Left cardiac atrium (tissue), 4 donors: ENCODE measurements around the gene ABCC5. TPM values are rescaled to one million over a fixed set of nuclear protein-coding genes. Genes with fewer than 3 reads are reported as not detected.
A peak's percentile ranks its signal among the peaks of the same experiment; 100 is the strongest.
"Not testable (repeated sequence)": the region's sequence is repeated elsewhere in the genome, so short reads cannot be mapped to it uniquely, and the experiment has no call there.

Experiments
- ATAC-seq, 2 donors: fragments of 200-7000 bp; cut with Tn5 transposase; one replicate each; pipeline ENCODE4 v1.9.1; 2020; ENCODE audit warnings: mild to moderate bottlenecking in 2 of 2, moderate library complexity in 2 of 2
- DNase-seq: peaks from one replicate; pipeline ENCODE4 v3.0.0-alpha.2; 2020
- intact Hi-C, 2 donors: fragments of 100-400 bp; cut with DNase I; formaldehyde crosslinking; loops; one replicate each; pipeline versions ENCODE4 v1.14.1 to v1.15.1; 2022 to 2023
- total RNA-seq, 2 donors: library from RNA; stranded (reverse); fragmentation: NEBNext Ultra II Directional; extraction: Animal tissue kit (Norgen Biotek cat#: 25700); gene quantifications; one replicate each; pipeline ENCODE4 v1.2.1, GENCODE V29; 2021
- donor health status: DM: no; HTN: yes; CAD: no.
- donor health status: DM: no; HTN: yes; CAD: no; lungs with severe emphysema.
- donor health status: DM: yes; HTN: yes; CAD: no.
- donor health status: Dilated cardiomyopathy.

ABCC5 gene
- total RNA-seq, 2 donors from 2014 or later: 40.2 to 69.2 TPM

DNA sequence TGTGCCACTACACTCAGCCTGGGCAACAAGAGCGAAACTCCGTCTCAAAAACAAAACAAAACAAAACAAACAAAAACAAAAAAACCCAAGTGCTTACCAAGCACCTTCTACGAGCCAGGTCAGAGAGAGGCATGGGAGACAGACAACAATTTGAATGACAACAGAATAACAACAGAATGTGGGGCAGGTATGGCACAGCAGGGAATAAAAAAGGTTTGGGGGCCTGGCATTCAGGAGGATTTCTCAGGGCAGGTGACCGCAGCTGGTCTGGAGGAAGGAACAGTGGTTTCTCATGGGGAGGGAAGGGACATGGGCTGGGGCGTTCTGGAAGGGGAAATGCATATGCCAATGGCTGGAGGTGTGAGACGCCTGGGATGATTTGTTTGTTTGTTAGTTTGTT is 110.5 kb downstream of the ABCC5 start:
- intact Hi-C loops: no loop called here
- ATAC-seq: no peak
- DNase-seq: no peak

- no peak for DNase-seq
- ATAC-seq: no peak
- intact Hi-C loops: no loop called here
These were observed 111.3 kb downstream of the ABCC5 start for GRCh38 chr3:183906234-183906921.

DNA sequence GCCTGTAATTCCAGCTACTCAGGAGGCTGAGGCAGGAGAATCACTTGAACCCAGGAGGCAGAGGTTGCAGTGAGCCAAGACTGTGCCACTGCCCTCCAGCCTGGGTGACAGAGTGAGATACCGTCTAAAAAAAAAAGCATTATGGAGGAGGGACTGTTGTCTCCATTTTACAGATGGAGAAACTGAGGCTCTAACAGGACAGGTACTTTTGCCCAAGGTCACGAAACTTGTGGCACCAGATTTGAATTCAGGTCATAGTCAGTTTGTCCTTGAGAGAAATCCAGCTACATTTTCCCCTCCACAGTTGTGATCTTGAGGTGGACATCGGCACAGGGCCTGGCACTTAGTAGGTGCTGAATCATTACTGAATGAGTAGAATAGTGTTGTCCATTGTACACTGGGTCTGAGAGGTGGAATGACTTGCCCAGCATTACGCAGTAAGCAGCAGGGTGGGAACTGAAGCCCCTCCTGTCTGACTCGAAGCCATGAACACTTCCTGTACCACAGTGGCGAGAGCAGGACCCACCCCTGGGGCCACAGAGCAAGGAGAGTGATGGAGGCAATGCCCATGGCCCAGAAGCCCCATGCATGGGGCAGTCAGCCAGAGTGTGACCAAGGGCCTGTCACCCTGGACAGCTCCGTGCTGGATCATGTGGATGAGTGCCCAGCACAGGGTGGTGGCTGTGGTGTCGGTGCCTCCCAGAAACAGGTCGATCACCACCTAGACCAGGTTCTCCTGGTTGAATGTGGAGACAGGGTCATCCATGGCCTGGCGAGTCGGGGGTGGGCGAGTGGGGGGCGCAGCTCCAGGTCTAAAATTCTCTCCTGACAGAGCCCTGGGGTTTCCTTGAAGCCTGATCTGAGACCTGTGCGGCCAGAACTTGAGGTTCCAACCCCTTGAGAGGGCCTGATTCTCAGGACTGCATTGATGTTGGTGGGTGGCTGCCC is 112.6 kb downstream of the ABCC5 start:
- intact Hi-C loops: no loop called here
- DNase-seq (no peak), ATAC-seq (peak; percentile 25 to 34)

DNA sequence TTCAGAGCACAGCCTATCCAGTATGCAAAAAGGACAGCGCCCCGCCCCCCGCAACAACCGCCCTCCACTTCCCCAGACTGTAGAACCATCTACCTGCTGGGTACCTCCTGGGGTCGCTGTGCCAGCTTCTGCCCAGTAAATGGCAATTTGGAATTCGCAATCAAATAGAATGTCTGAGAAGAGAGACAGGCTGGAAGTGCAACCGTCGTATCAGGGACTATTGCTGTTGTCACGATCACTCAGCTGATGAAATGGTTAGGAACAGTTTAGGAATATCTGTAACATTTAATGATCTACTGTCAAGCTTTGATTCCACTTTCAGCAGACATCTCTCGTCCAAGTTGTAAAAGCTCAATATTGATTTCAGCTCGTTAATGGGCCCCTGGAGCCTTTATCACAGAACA is 119.7 kb downstream of the ABCC5 start:
- ATAC-seq (no peak), DNase-seq (no peak)
- intact Hi-C loops: loop anchor here (5.0 to 10.0 kb wide), 2 partner anchors 357 to 389 kb away; no protein-coding TSS in a partner anchor

- no peak for DNase-seq
- no peak for ATAC-seq
- intact Hi-C loops: loop anchor here (5.0 to 10.0 kb wide), 2 partner anchors 357 to 390 kb away; no protein-coding TSS in a partner anchor
These were observed 120.1 kb downstream of the ABCC5 start for GRCh38 chr3:183897606-183898005.

DNA sequence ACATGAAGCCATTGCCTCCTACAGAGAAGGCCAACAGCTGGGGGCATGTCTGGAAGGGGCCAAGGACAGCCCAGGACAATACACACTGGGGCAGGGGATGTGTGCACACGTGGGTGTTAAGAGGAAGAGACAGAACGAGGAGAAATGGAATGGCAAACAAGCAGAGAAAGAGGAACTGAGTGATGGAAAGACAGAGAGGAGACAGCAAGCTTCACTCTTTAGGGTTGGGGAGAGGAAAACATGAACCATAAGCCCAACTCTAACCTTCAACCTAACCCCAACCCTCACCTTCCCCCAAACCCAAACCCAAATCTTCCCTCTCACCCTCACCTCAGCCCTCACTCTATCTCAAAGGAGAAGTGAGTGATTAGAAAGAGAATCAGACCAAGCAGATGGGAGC is 121.1 kb downstream of the ABCC5 start:
- DNase-seq: no peak
- intact Hi-C loops: loop anchor here (5.0 to 10.0 kb wide), 2 partner anchors 358 to 391 kb away; no protein-coding TSS in a partner anchor
- ATAC-seq: no peak

DNA sequence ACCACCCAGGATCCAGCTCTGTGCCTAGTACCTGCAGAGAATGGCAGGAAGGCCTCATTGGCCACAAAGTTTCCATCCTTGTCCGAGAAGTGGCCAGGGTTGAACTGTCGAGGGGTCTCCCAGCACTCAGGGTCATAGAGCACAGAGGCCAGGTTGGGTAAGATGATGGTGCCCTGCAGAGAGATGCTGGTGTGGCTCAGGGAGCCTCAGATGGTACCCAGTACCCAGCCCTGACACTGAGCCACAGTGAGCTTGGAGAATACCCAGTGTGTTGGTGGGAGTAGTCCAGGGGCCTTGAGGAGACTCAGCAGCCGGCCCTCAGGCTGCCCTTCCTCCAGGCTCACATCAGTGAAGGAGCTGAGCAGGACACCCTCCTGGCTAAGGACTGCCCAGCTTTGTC is 121.5 kb downstream of the ABCC5 start:
- ATAC-seq (no peak), DNase-seq (no peak)
- intact Hi-C loops: loop anchor here (5.0 to 10.0 kb wide), 2 partner anchors 359 to 391 kb away; no protein-coding TSS in a partner anchor

- no peak for ATAC-seq
- no peak for DNase-seq
- intact Hi-C loops: loop anchor here (5.0 to 10.0 kb wide), 2 partner anchors 359 to 392 kb away; no protein-coding TSS in a partner anchor
These were observed 121.9 kb downstream of the ABCC5 start for GRCh38 chr3:183895774-183896173.

DNA sequence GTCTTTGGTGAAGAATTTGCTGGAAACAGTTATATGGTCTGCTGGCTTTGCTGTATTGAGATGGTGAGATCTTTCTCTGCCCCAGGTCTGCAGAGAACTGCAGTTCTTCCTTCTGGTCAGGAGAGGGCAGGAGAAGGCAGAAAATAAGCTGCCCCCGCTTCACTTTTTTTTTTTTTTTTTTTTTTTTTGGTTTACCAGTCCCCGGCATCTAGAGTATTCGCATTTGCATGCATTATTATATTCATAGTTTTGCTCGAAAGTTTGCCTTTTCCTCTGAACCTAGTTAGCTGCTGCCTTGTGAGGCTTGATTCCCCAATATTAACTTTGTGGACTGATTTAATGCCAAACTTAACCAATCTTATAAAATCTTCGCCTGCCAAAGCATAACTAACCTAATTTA is 122.4 kb downstream of the ABCC5 start:
- intact Hi-C loops: loop anchor here (5.0 to 10.0 kb wide), 2 partner anchors 360 to 392 kb away; no protein-coding TSS in a partner anchor
- no peak for DNase-seq
- peak; percentile 72 to 76 for ATAC-seq

- intact Hi-C loops: loop anchor here (5.0 to 10.0 kb wide), 2 partner anchors 350 to 362 kb away; no protein-coding TSS in a partner anchor
- no peak for ATAC-seq
- no peak for DNase-seq
These were observed 125.0 kb downstream of the ABCC5 start for GRCh38 chr3:183892610-183893214.

- intact Hi-C loops: no loop called here
- DNase-seq: no peak
- no peak for ATAC-seq
These were observed 131.9 kb downstream of the ABCC5 start for GRCh38 chr3:183885766-183886165.

- DNase-seq (peak; percentile 97), ATAC-seq (peak; percentile 100)
- intact Hi-C loops: no loop called here
These were observed 133.0 kb downstream of the ABCC5 start, which contains the start of gene PARL for GRCh38 chr3:183884427-183885296. Gene PARL, minus strand, starts transcription at chr3:183884880. Its CDS starts 34 bp downstream, at chr3:183884846.

DNA sequence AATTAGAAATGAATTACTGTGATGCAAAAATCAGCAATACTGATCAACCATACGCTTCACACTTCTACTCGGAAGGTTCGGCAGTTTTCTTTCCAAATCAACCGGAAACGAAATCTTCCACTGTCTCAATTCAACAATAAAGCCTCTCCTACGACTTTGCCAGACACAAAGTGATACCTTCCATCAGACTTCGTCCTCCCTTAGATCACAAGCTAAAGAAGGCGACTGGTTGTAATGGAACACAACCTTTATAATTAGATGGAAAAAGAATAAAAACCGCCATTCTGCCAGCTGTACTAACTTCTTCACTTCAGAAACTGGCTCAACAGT is 133.6 kb downstream of the ABCC5 start:
- intact Hi-C loops: no loop called here
- ATAC-seq (no peak), DNase-seq (no peak)

DNA sequence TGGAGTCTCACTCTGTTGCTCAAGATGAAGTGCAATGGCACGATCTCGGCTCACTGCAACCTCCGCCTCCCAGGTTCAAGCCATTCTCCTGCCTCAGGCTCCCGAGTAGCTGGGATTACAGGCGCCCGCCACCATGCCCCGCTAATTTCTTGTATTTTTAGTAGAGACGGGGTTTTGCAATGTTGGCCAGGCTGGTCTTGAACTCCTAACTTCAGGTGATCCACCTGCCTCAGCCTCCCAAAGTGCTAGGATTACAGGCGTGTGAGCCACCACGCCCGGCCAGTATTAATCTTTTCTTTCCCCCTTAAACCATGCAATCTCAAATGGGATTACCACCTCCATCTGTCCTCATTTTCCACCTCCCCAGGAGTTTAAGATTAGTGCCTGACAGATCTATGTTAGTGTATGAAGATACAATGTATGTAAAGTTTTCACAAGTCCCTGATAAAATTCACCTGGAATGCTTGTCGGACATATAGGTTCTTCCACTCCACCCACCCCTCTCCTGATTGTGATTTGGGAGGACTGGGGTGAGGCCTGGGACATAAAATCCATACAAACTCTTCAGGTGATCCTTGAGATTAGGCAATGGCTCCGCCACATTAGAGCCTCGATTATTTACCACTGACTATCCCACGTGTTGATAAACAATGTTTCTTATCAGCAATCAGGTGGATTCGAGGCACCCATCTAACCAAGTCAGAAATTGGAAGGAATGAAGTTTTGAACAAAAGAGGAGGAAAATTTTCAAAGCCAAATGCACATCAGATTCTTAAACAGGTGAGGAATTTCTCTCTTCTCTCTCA is 134.2 kb downstream of the ABCC5 start:
- no peak for DNase-seq
- intact Hi-C loops: no loop called here

GRCh38 chr3:183880121-183880520 is 137.6 kb downstream of the ABCC5 start:
- no peak for ATAC-seq
- no peak for DNase-seq
- intact Hi-C loops: no loop called here

More for the DNA sequence above, 134.2 kb downstream of the ABCC5 start:
- ATAC-seq: no peak

DNA sequence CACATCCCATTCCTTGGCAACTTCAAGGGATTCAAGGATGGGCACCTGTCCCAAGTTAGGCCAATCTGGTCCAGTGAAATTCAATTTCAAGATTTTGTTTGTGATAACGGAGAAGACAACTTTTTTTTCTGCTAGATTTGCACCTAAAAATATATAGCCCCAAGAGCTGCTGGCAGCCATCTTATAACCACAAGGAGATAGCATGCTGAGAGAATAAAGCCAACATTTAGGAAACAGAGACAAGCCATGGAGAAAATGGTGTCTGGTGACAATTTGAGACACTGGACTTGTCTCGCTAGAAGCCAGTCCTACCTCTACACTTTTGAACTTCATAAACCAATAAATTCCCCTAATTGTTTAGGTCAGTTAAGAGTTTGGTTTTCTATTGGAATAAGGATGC is 138.4 kb downstream of the ABCC5 start:
- no peak for DNase-seq
- no peak for ATAC-seq
- intact Hi-C loops: no loop called here

- intact Hi-C loops: no loop called here
- ATAC-seq: peak; percentile 34 to 67
- no peak for DNase-seq
These were observed 139.6 kb downstream of the ABCC5 start for GRCh38 chr3:183878071-183878470.

GRCh38 chr3:183877227-183877626 is 140.5 kb downstream of the ABCC5 start:
- intact Hi-C loops, ATAC-seq, DNase-seq: not testable (repeated sequence)
